Calu3 (cell line): ENCODE measurements around the gene MASP2. TPM values are rescaled to one million over a fixed set of nuclear protein-coding genes. Genes with fewer than 3 reads are reported as not detected.

ENCODE experiments used
- BruUV-seq: library from RNA; stranded (reverse); fragments of 400-500 nt; replicated peaks from 2 replicates; lab custom pipeline; 2021; lab: Mats Ljungman, UMichigan
- CTCF ChIA-PET: fragments of 300-600 bp; sonication (Branson Sonifier 250); formaldehyde crosslinking; loops from one replicate; lab custom pipeline; 2022; ENCODE audit warnings: antibody characterized with exemption; lab: Charles Lee
- DNase-seq: peaks from one replicate; pipeline ENCODE4 v3.0.0; 2022
- H3K27ac Mint-ChIP-seq: one replicate; pipeline ENCODE4 v1.8.0; 2022; ENCODE audit warnings: mixed read lengths; ENCODE audit not compliant: unreplicated experiment
- H3K27me3 Mint-ChIP-seq: one replicate; pipeline ENCODE4 v1.8.0; 2022; ENCODE audit warnings: mixed read lengths; ENCODE audit not compliant: unreplicated experiment
- H3K36me3 Mint-ChIP-seq: one replicate; pipeline ENCODE4 v1.8.0; 2022; ENCODE audit warnings: mild to moderate bottlenecking, moderate library complexity, mixed read lengths; ENCODE audit not compliant: insufficient read depth, unreplicated experiment
- H3K4me1 Mint-ChIP-seq: one replicate; pipeline ENCODE4 v1.8.0; 2022; ENCODE audit warnings: mild to moderate bottlenecking, low read depth, mixed read lengths; ENCODE audit not compliant: unreplicated experiment
- H3K4me3 Mint-ChIP-seq: one replicate; pipeline ENCODE4 v1.8.0; 2022; ENCODE audit warnings: mild to moderate bottlenecking, low read depth, moderate library complexity, mixed read lengths; ENCODE audit not compliant: unreplicated experiment
- H3K9me3 Mint-ChIP-seq: one replicate; pipeline ENCODE4 v1.8.0; 2022; ENCODE audit warnings: low read depth, mixed read lengths; ENCODE audit not compliant: unreplicated experiment
- CTCF ChIP-seq: fragments of 200-600 bp; IDR thresholded peaks from one replicate; pipeline ENCODE4 v1.8.0; 2022; ENCODE audit warnings: antibody characterized with exemption; ENCODE audit not compliant: unreplicated experiment
- intact Hi-C: fragments of 100-400 bp; cut with micrococcal nuclease; formaldehyde crosslinking; loops from one replicate; pipeline ENCODE4 v1.10.0; 2022; ENCODE audit not compliant: unreplicated experiment
- total RNA-seq: library from RNA; stranded (reverse); gene quantifications from 2 replicates; pipeline ENCODE4 v1.2.3, GENCODE V29; 2022

MASP2 gene
- total RNA-seq, 1 experiment from 2014 or later: not detected

- Mint-ChIP-seq H3K4me1 (no peaks in the 10 kb centered on the region), H3K4me3 (no peak overlapping the region)
- intact Hi-C loops: no loop called here
These were observed 25.3 kb upstream of the MASP2 start for GRCh38 chr1:11072216-11072917.

GRCh38 chr1:11071463-11072215, 24.6 kb upstream of the MASP2 start:
- Mint-ChIP-seq H3K27ac (no peak overlapping the region), H3K9me3 (no peaks in the 10 kb centered on the region), H3K36me3 (peaks cover 31% of the 10 kb centered on the region), H3K4me1 (no peaks in the 10 kb centered on the region), H3K27me3 (no peaks in the 10 kb centered on the region), H3K4me3 (no peak overlapping the region)
- intact Hi-C loops: no loop called here
- BruUV-seq: no TSS peak
- TF ChIP-seq CTCF: no peak
- no peak for DNase-seq
- CTCF ChIA-PET: no interaction called here

More at GRCh38 chr1:11072216-11072917, 25.3 kb upstream of the MASP2 start:
- peaks cover 28% of the 10 kb centered on the region for H3K36me3 Mint-ChIP-seq
- DNase-seq: no peak
- no TSS peak for BruUV-seq
- CTCF ChIA-PET: interaction anchor here (0.6 kb wide), 1 partner anchor 25 kb away, joined by 5 read pairs; no protein-coding TSS in a partner anchor
- no peaks in the 10 kb centered on the region for H3K27me3 Mint-ChIP-seq
- no peaks in the 10 kb centered on the region for H3K9me3 Mint-ChIP-seq
- no peak overlapping the region for H3K27ac Mint-ChIP-seq
- no peak for TF ChIP-seq CTCF

- H3K4me1 Mint-ChIP-seq: no peaks in the 10 kb centered on the region
- DNase-seq: no peak
- H3K27me3 Mint-ChIP-seq: no peaks in the 10 kb centered on the region
- H3K4me3 Mint-ChIP-seq: no peak overlapping the region
- CTCF ChIA-PET: no interaction called here
- no peaks in the 10 kb centered on the region for H3K9me3 Mint-ChIP-seq
- BruUV-seq: no TSS peak
- no peak overlapping the region for H3K27ac Mint-ChIP-seq
- H3K36me3 Mint-ChIP-seq: peaks cover 37% of the 10 kb centered on the region
- TF ChIP-seq CTCF: no peak
- intact Hi-C loops: no loop called here
These were observed 23.8 kb upstream of the MASP2 start for GRCh38 chr1:11070876-11071275.

- no peak for TF ChIP-seq CTCF
- Mint-ChIP-seq H3K4me3 (no peak overlapping the region), H3K27ac (no peak overlapping the region), H3K36me3 (peaks cover 43% of the 10 kb centered on the region), H3K9me3 (no peaks in the 10 kb centered on the region), H3K4me1 (no peaks in the 10 kb centered on the region), H3K27me3 (no peaks in the 10 kb centered on the region)
- no TSS peak for BruUV-seq
- intact Hi-C loops: no loop called here
- DNase-seq: no peak
- CTCF ChIA-PET: no interaction called here
These were observed 21.8 kb upstream of the MASP2 start for GRCh38 chr1:11068600-11069473.
